ENCODE measurements around the gene CTPS1.

The CTPS1 gene

GRCh38 chr1:41018018-41018410, 38.5 kb downstream of the CTPS1 start:
- H3K9me3 ChIP-seq (ENCODE audit: control insufficient read depth, low read depth, low read length) = no peaks in the 10 kb centered on the region
- H3K4me3 ChIP-seq (ENCODE audit: low read length) = no peak overlapping the region
- H3K27ac ChIP-seq (ENCODE audit: low read length) = no peak overlapping the region
- no peak overlapping the region for H3K9ac ChIP-seq (ENCODE audit: low read length)
- peaks cover 10% of the 10 kb centered on the region for H3K27me3 ChIP-seq (ENCODE audit: control insufficient read depth, insufficient read depth, low read length)
- no peaks in the 10 kb centered on the region for H3K4me1 ChIP-seq (ENCODE audit: control insufficient read depth, low read depth, low read length)
- H3K36me3 ChIP-seq (ENCODE audit: control insufficient read depth, low read depth, low read length) = peaks cover 37% of the 10 kb centered on the region

- no peak overlapping the region for H3K9ac ChIP-seq (ENCODE audit: low read length)
- H3K27me3 ChIP-seq (ENCODE audit: control insufficient read depth, insufficient read depth, low read length) = peaks cover 15% of the 10 kb centered on the region
- H3K36me3 ChIP-seq (ENCODE audit: control insufficient read depth, low read depth, low read length) = peaks cover 24% of the 10 kb centered on the region
- H3K27ac ChIP-seq (ENCODE audit: low read length) = no peak overlapping the region
- H3K4me1 ChIP-seq (ENCODE audit: control insufficient read depth, low read depth, low read length) = no peaks in the 10 kb centered on the region
- H3K4me3 ChIP-seq (ENCODE audit: low read length) = no peak overlapping the region
- H3K9me3 ChIP-seq (ENCODE audit: control insufficient read depth, low read depth, low read length) = no peaks in the 10 kb centered on the region
These were observed 39.9 kb downstream of the CTPS1 start for GRCh38 chr1:41019353-41019745.

- H3K4me3 ChIP-seq (ENCODE audit: low read length) = no peak overlapping the region
- H3K9ac ChIP-seq (ENCODE audit: low read length) = no peak overlapping the region
- no peaks in the 10 kb centered on the region for H3K4me1 ChIP-seq (ENCODE audit: control insufficient read depth, low read depth, low read length)
- no peaks in the 10 kb centered on the region for H3K9me3 ChIP-seq (ENCODE audit: control insufficient read depth, low read depth, low read length)
- H3K27me3 ChIP-seq (ENCODE audit: control insufficient read depth, insufficient read depth, low read length) = peaks cover 15% of the 10 kb centered on the region
- no peak overlapping the region for H3K27ac ChIP-seq (ENCODE audit: low read length)
- H3K36me3 ChIP-seq (ENCODE audit: control insufficient read depth, low read depth, low read length) = peaks cover 21% of the 10 kb centered on the region
These were observed 40.6 kb downstream of the CTPS1 start for GRCh38 chr1:41020109-41020576.

GRCh38 chr1:41020654-41021053, 41.2 kb downstream of the CTPS1 start:
- no peak overlapping the region for H3K4me3 ChIP-seq (ENCODE audit: low read length)
- H3K4me1 ChIP-seq (ENCODE audit: control insufficient read depth, low read depth, low read length) = no peaks in the 10 kb centered on the region
- no peak overlapping the region for H3K27ac ChIP-seq (ENCODE audit: low read length)
- H3K9me3 ChIP-seq (ENCODE audit: control insufficient read depth, low read depth, low read length) = no peaks in the 10 kb centered on the region
- no peak overlapping the region for H3K9ac ChIP-seq (ENCODE audit: low read length)
- peaks cover 19% of the 10 kb centered on the region for H3K36me3 ChIP-seq (ENCODE audit: control insufficient read depth, low read depth, low read length)
- H3K27me3 ChIP-seq (ENCODE audit: control insufficient read depth, insufficient read depth, low read length) = peaks cover 15% of the 10 kb centered on the region

- no peak within 1 kb of the TSS for H3K27ac ChIP-seq (ENCODE audit: low read length)
- H3K4me3 ChIP-seq (ENCODE audit: low read length) = no peak within 1 kb of the TSS
- no peak within 1 kb of the TSS for H3K9ac ChIP-seq (ENCODE audit: low read length)
- no peaks in the 10 kb centered on the region for H3K4me1 ChIP-seq (ENCODE audit: control insufficient read depth, low read depth, low read length)
- peaks cover 15% of the 10 kb centered on the region for H3K27me3 ChIP-seq (ENCODE audit: control insufficient read depth, insufficient read depth, low read length)
- no peaks in the 10 kb centered on the region for H3K9me3 ChIP-seq (ENCODE audit: control insufficient read depth, low read depth, low read length)
- H3K36me3 ChIP-seq (ENCODE audit: control insufficient read depth, low read depth, low read length) = peaks cover 12% of the 10 kb centered on the region
These were observed 42.2 kb downstream of the CTPS1 start, which contains the start of gene SLFNL1 for GRCh38 chr1:41021526-41022308. SLFNL1 (minus strand) TSS chr1:41021725; CDS start chr1:41020660, 1,065 bp downstream.

- Histone ChIP-seq H3K4me1 (ENCODE audit: control insufficient read depth, low read depth, low read length) (no peaks in the 10 kb centered on the region), H3K27ac (ENCODE audit: low read length) (no peak overlapping the region), H3K4me3 (ENCODE audit: low read length) (no peak overlapping the region), H3K9me3 (ENCODE audit: control insufficient read depth, low read depth, low read length) (no peaks in the 10 kb centered on the region), H3K27me3 (ENCODE audit: control insufficient read depth, insufficient read depth, low read length) (peaks cover 15% of the 10 kb centered on the region), H3K9ac (ENCODE audit: low read length) (no peak overlapping the region), H3K36me3 (ENCODE audit: control insufficient read depth, low read depth, low read length) (peaks cover 6% of the 10 kb centered on the region)
These were observed 42.9 kb downstream of the CTPS1 start for GRCh38 chr1:41022424-41022823.

- Histone ChIP-seq H3K36me3 (ENCODE audit: control insufficient read depth, low read depth, low read length) (peaks cover 10% of the 10 kb centered on the region), H3K27me3 (ENCODE audit: control insufficient read depth, insufficient read depth, low read length) (peaks cover 15% of the 10 kb centered on the region), H3K9me3 (ENCODE audit: control insufficient read depth, low read depth, low read length) (no peaks in the 10 kb centered on the region), H3K4me3 (ENCODE audit: low read length) (no peak overlapping the region), H3K9ac (ENCODE audit: low read length) (no peak overlapping the region), H3K27ac (ENCODE audit: low read length) (no peak overlapping the region), H3K4me1 (ENCODE audit: control insufficient read depth, low read depth, low read length) (no peaks in the 10 kb centered on the region)
These were observed 43.9 kb downstream of the CTPS1 start for GRCh38 chr1:41023279-41023990.

GRCh38 chr1:41024953-41025352, 45.5 kb downstream of the CTPS1 start:
- Histone ChIP-seq H3K9me3 (ENCODE audit: control insufficient read depth, low read depth, low read length) (no peaks in the 10 kb centered on the region), H3K27me3 (ENCODE audit: control insufficient read depth, insufficient read depth, low read length) (peaks cover 15% of the 10 kb centered on the region), H3K4me3 (ENCODE audit: low read length) (no peak overlapping the region), H3K9ac (ENCODE audit: low read length) (no peak overlapping the region), H3K27ac (ENCODE audit: low read length) (no peak overlapping the region), H3K4me1 (ENCODE audit: control insufficient read depth, low read depth, low read length) (no peaks in the 10 kb centered on the region), H3K36me3 (ENCODE audit: control insufficient read depth, low read depth, low read length) (peaks cover 7% of the 10 kb centered on the region)

GRCh38 chr1:41025979-41026819, 46.7 kb downstream of the CTPS1 start:
- H3K27ac ChIP-seq (ENCODE audit: low read length) = no peak overlapping the region
- H3K9ac ChIP-seq (ENCODE audit: low read length) = no peak overlapping the region

GRCh38 chr1:41028034-41028642, 48.6 kb downstream of the CTPS1 start:
- H3K27me3 ChIP-seq (ENCODE audit: control insufficient read depth, insufficient read depth, low read length) = peaks cover 4% of the 10 kb centered on the region
- no peak overlapping the region for H3K4me3 ChIP-seq (ENCODE audit: low read length)
- H3K27ac ChIP-seq (ENCODE audit: low read length) = no peak overlapping the region
- H3K4me1 ChIP-seq (ENCODE audit: control insufficient read depth, low read depth, low read length) = no peaks in the 10 kb centered on the region
- no peaks in the 10 kb centered on the region for H3K9me3 ChIP-seq (ENCODE audit: control insufficient read depth, low read depth, low read length)
- H3K36me3 ChIP-seq (ENCODE audit: control insufficient read depth, low read depth, low read length) = peaks cover 11% of the 10 kb centered on the region
- no peak overlapping the region for H3K9ac ChIP-seq (ENCODE audit: low read length)

More at GRCh38 chr1:41025979-41026819, 46.7 kb downstream of the CTPS1 start:
- H3K4me3 ChIP-seq (ENCODE audit: low read length) = no peak overlapping the region
- no peaks in the 10 kb centered on the region for H3K4me1 ChIP-seq (ENCODE audit: control insufficient read depth, low read depth, low read length)
- peaks cover 11% of the 10 kb centered on the region for H3K36me3 ChIP-seq (ENCODE audit: control insufficient read depth, low read depth, low read length)
- no peaks in the 10 kb centered on the region for H3K9me3 ChIP-seq (ENCODE audit: control insufficient read depth, low read depth, low read length)
- peaks cover 15% of the 10 kb centered on the region for H3K27me3 ChIP-seq (ENCODE audit: control insufficient read depth, insufficient read depth, low read length)
